Vagina (tissue), 2 donors: Measurements from ENCODE around the gene ALOX12.

Source experiments
- CTCF ChIP-seq, 3 experiments: fragments of 450-650 bp in 2 of 3; fragments of 200-600 bp in 1 of 3; sonication (generic) in 1 of 3; IDR thresholded peaks; one replicate each; pipeline ENCODE4 v1.5.1; 2017 to 2019; ENCODE audit warnings: antibody characterized with exemption in 3 of 3, mild to moderate bottlenecking in 2 of 3, moderate library complexity in 2 of 3
- POLR2A ChIP-seq, 2 donors: fragments of 450-650 bp; IDR thresholded peaks; one replicate each; pipeline ENCODE4 v1.6.1; 2017; ENCODE audit warnings: antibody characterized with exemption in 2 of 2, mild to moderate bottlenecking in 2 of 2, moderate library complexity in 2 of 2
- POLR2AphosphoS5 ChIP-seq, 2 donors: sonication (generic); formaldehyde crosslinking; IDR thresholded peaks; one replicate each; pipeline ENCODE4 v1.9.0; 2017; ENCODE audit warnings: antibody characterized with exemption in 2 of 2, mild to moderate bottlenecking in 2 of 2, low read depth in 1 of 2; ENCODE audit not compliant: insufficient read depth in 1 of 2

- TF ChIP-seq CTCF (IDR thresholded peaks at IDR 0.05), result no peak
- TF ChIP-seq POLR2A (IDR thresholded peaks at IDR 0.05), result no peak
- no peak for TF ChIP-seq POLR2AphosphoS5 (IDR thresholded peaks at IDR 0.05; ENCODE audit: insufficient read depth in 1 of 2, low read depth in 1 of 2)
Measured at GRCh38 chr17:7025245-7025644, 29.4 kb downstream of the ALOX12 start.
